SK-N-SH (cell line): ENCODE data around the gene SPSB1. TPM values are rescaled to one million over a fixed set of nuclear protein-coding genes. Genes with fewer than 3 reads are reported as not detected.

Experiments
- CTCF ChIA-PET: fragments of 300-600, 350-600 bp; formaldehyde crosslinking; extraction: SDS; loops from one replicate; lab custom pipeline; 2021; lab: Yijun Ruan, JAX
- POLR2A ChIA-PET: fragments of 350-600 bp; sonication (Branson Sonifier 250); formaldehyde crosslinking; extraction: SDS; loops from one replicate; lab custom pipeline; 2020; ENCODE audit warnings: antibody characterized with exemption, inconsistent platforms; lab: Yijun Ruan, JAX
- DNase-seq: peaks from one replicate; pipeline ENCODE4 v3.0.0; 2012
- H2AFZ ChIP-seq: fragments of 200-600 bp; sonication (generic); 2 replicates; pipeline ENCODE4 v1.8.1; 2016; ENCODE audit warnings: antibody characterized with exemption, mild to moderate bottlenecking, low read depth
- H3F3A ChIP-seq: fragments of 200-600 bp; sonication (generic); replicated peaks from 2 replicates; pipeline ENCODE3; 2016; ENCODE audit warnings: antibody characterized with exemption, mild to moderate bottlenecking; ENCODE audit not compliant: insufficient read depth
- H3K27ac ChIP-seq, 2 experiments: fragments of 200-500 bp in 1 of 2; fragments of 200-600 bp in 1 of 2; sonication (Bioruptor generic) in 1 of 2; sonication (generic), shearing (Covaris generic) in 1 of 2; 2 replicates each; pipeline versions ENCODE4 v1.5.1 to v1.6.1; 2014 to 2016; ENCODE audit warnings: low read depth in 2 of 2, inconsistent platforms in 1 of 2, low read length in 1 of 2, mild to moderate bottlenecking in 1 of 2, mixed read lengths in 1 of 2
- H3K27me3 ChIP-seq: fragments of 200-600 bp; sonication (generic), shearing (Covaris generic); 2 replicates; pipeline ENCODE4 v1.6.1; 2016; ENCODE audit warnings: mixed run types; ENCODE audit not compliant: insufficient read depth
- H3K36me3 ChIP-seq, 2 experiments: fragments of 200-500 bp in 1 of 2; fragments of 200-600 bp in 1 of 2; sonication (Bioruptor generic) in 1 of 2; sonication (generic) in 1 of 2; replicated peaks in 1 of 2; 2 replicates each; pipeline versions ENCODE3 to v1.5.1; 2014 to 2016; ENCODE audit warnings: low read length in 1 of 2, mild to moderate bottlenecking in 1 of 2; ENCODE audit not compliant: insufficient read depth in 2 of 2, control insufficient read depth in 1 of 2
- H3K4me1 ChIP-seq, 2 experiments: fragments of 200-500 bp in 1 of 2; fragments of 200-600 bp in 1 of 2; sonication (Bioruptor generic) in 1 of 2; sonication (generic), shearing (Covaris generic) in 1 of 2; 2 replicates each; pipeline versions ENCODE4 v1.5.1 to v1.6.1; 2014 to 2016; ENCODE audit warnings: low read depth in 1 of 2, low read length in 1 of 2, mixed run types in 1 of 2; ENCODE audit not compliant: insufficient read depth in 2 of 2, control insufficient read depth in 1 of 2
- H3K4me2 ChIP-seq: fragments of 200-600 bp; sonication (generic), shearing (Covaris generic); 2 replicates; pipeline ENCODE4 v1.6.1; 2017; ENCODE audit warnings: mixed run types
- H3K4me3 ChIP-seq, 2 experiments: fragments of 200-500 bp in 1 of 2; fragments of 200-600 bp in 1 of 2; sonication (Bioruptor generic) in 1 of 2; sonication (generic), shearing (Covaris generic) in 1 of 2; 2 replicates each; pipeline versions ENCODE4 v1.5.1 to v1.8.1; 2014 to 2016; ENCODE audit warnings: low read depth in 2 of 2, inconsistent platforms in 1 of 2, low read length in 1 of 2, mild to moderate bottlenecking in 1 of 2, mixed read lengths in 1 of 2, moderate library complexity in 1 of 2
- H3K79me2 ChIP-seq: fragments of 200-600 bp; sonication (generic); 2 replicates; pipeline ENCODE4 v1.8.1; 2017; ENCODE audit warnings: mild to moderate bottlenecking; ENCODE audit not compliant: insufficient read depth
- H3K9ac ChIP-seq: fragments of 200-600 bp; sonication (generic); 2 replicates; pipeline ENCODE4 v1.6.1; 2017; ENCODE audit warnings: mixed run types
- H3K9me2 ChIP-seq: fragments of 200-600 bp; sonication (generic); 2 replicates; pipeline ENCODE4 v1.6.1; 2017; ENCODE audit warnings: mixed run types
- H3K9me3 ChIP-seq: fragments of 200-600 bp; sonication (generic); 2 replicates; pipeline ENCODE4 v1.6.1; 2017; ENCODE audit warnings: mixed run types, mild to moderate bottlenecking, moderate library complexity
- H4K20me1 ChIP-seq: fragments of 200-600 bp; sonication (generic); 2 replicates; pipeline ENCODE4 v1.6.1; 2017; ENCODE audit warnings: mild to moderate bottlenecking, mixed run types; ENCODE audit not compliant: insufficient read depth
- CHD2 ChIP-seq: fragments of 150-350 bp; IDR thresholded peaks from 2 replicates; pipeline ENCODE4 v1.6.1; 2018; ENCODE audit warnings: low read length; ENCODE audit not compliant: partially characterized antibody
- ELF1 ChIP-seq: IDR thresholded peaks from 2 replicates; pipeline ENCODE4 v1.4.0; 2012
- EP300 ChIP-seq, 2 experiments: IDR thresholded peaks; 2 replicates each; pipeline versions ENCODE4 v1.4.0 to v1.6.1; 2012; ENCODE audit warnings: borderline replicate concordance in 1 of 2, low read depth in 1 of 2, low read length in 1 of 2
- EZH2phosphoT487 ChIP-seq: fragments of 200-600 bp; sonication (generic); IDR thresholded peaks from 2 replicates; pipeline ENCODE4 v1.6.1; 2017; ENCODE audit warnings: low read depth, mixed run types, mild to moderate bottlenecking, antibody characterized with exemption, moderate library complexity, borderline replicate concordance
- FOSL2 ChIP-seq: IDR thresholded peaks from 2 replicates; pipeline ENCODE4 v1.4.0; 2012; ENCODE audit warnings: low read depth, mild to moderate bottlenecking, moderate library complexity, borderline replicate concordance
- FOXM1 ChIP-seq: IDR thresholded peaks from 2 replicates; pipeline ENCODE4 v1.4.0; 2012; ENCODE audit warnings: low read depth, mild to moderate bottlenecking
- GABPA ChIP-seq: IDR thresholded peaks from 2 replicates; pipeline ENCODE4 v1.4.0; 2012; ENCODE audit warnings: low read depth, mild to moderate bottlenecking
- MAX ChIP-seq: IDR thresholded peaks from 2 replicates; pipeline ENCODE4 v1.4.0; 2012; ENCODE audit warnings: low read depth
- MEF2A ChIP-seq: IDR thresholded peaks from 2 replicates; pipeline ENCODE4 v1.4.0; 2012; ENCODE audit warnings: low read depth, borderline replicate concordance
- MXI1 ChIP-seq: IDR thresholded peaks from 2 replicates; pipeline ENCODE4 v1.6.1; 2012; ENCODE audit warnings: mild to moderate bottlenecking, low read depth, low read length, improper control_type of control experiment
- NRF1 ChIP-seq: IDR thresholded peaks from 2 replicates; pipeline ENCODE4 v1.6.1; 2012; ENCODE audit warnings: low read depth, mild to moderate bottlenecking, low read length
- REST ChIP-seq: IDR thresholded peaks from 2 replicates; pipeline ENCODE4 v1.6.1; 2012; ENCODE audit warnings: mild to moderate bottlenecking, low read depth, low read length, moderate library complexity
- RXRA ChIP-seq: IDR thresholded peaks from 2 replicates; pipeline ENCODE4 v1.4.0; 2012; ENCODE audit warnings: low read depth, mild to moderate bottlenecking, borderline replicate concordance
- SIN3A ChIP-seq: IDR thresholded peaks from 2 replicates; pipeline ENCODE4 v1.6.1; 2012; ENCODE audit warnings: low read depth, mild to moderate bottlenecking, low read length, moderate library complexity, borderline replicate concordance
- TAF1 ChIP-seq: IDR thresholded peaks from 2 replicates; pipeline ENCODE4 v1.6.1; 2012; ENCODE audit warnings: low read depth, mild to moderate bottlenecking, low read length, moderate library complexity, borderline replicate concordance
- TCF12 ChIP-seq: IDR thresholded peaks from 2 replicates; pipeline ENCODE4 v1.4.0; 2012
- TEAD4 ChIP-seq: IDR thresholded peaks from 2 replicates; pipeline ENCODE4 v1.4.0; 2012; ENCODE audit warnings: mild to moderate bottlenecking, borderline replicate concordance; ENCODE audit not compliant: insufficient read depth
- USF2 ChIP-seq: fragments of 150-350 bp; IDR thresholded peaks from 2 replicates; pipeline ENCODE4 v1.6.1; 2017; ENCODE audit warnings: antibody characterized with exemption, low read length, low read depth, borderline replicate concordance
- ZBTB33 ChIP-seq: IDR thresholded peaks from 2 replicates; pipeline ENCODE4 v1.4.0; 2012; ENCODE audit warnings: low read depth, borderline replicate concordance
- WGBS: methylation state at CpG from one replicate; pipeline ENCODE4 v1.1.6; 2017; ENCODE audit warnings: low lambda C conversion rate; 5-methylcytosine and 5-hydroxymethylcytosine counted together
- polyA plus RNA-seq, 3 experiments: library from polyadenylated mRNA; depleted of rRNA; stranded (reverse); fragments of >200 nt; gene quantifications; 2 replicates each; pipeline ENCODE4 v1.2.3, GENCODE V29; 2012

SPSB1 gene
- polyA plus RNA-seq, 1 of the 3 experiments (the other 2 are of a cell fraction) = 9.2 TPM

GRCh38 chr1:9319789-9320519 lies 27.3 kb downstream of the SPSB1 start:
- no peak overlapping the region for H2AFZ ChIP-seq
- no peak overlapping the region for H3K4me2 ChIP-seq
- H3K36me3 ChIP-seq = no peaks in the 10 kb centered on the region
- no peaks in the 10 kb centered on the region for H3K9me2 ChIP-seq
- ChIA-PET CTCF (interaction anchor here (0.9 kb wide), 1 partner anchor 9 kb away, joined by 3 read pairs; no protein-coding TSS in a partner anchor), POLR2A (no interaction called here)
- WGBS = 83% methylated on average over 9 of the region's 21 CpGs
- no peak overlapping the region for H3K4me3 ChIP-seq
- H3K9ac ChIP-seq = no peak overlapping the region
- peaks cover 30% of the 10 kb centered on the region for H4K20me1 ChIP-seq
- no peaks in the 10 kb centered on the region for H3K9me3 ChIP-seq
- peaks cover 0 to 14% of the 10 kb centered on the region in 2 experiments; a peak in 1 of 4 replicates for H3K4me1 ChIP-seq
- DNase-seq = no peak
- no peak for TF ChIP-seq MEF2A
- no peak for TF ChIP-seq EZH2phosphoT487
- TF ChIP-seq ELF1 = no peak
- no peak for TF ChIP-seq USF2
- no peak for TF ChIP-seq EP300 (IDR thresholded peaks at IDR 0.05; ENCODE audit: borderline replicate concordance in 1 of 2, low read depth in 1 of 2, low read length in 1 of 2)
- TF ChIP-seq RXRA = no peak
- no peak for TF ChIP-seq TCF12
- TF ChIP-seq TAF1 = no peak
- no peak for TF ChIP-seq ZBTB33
- no peak for TF ChIP-seq NRF1
- TF ChIP-seq FOXM1 = no peak
- no peak for TF ChIP-seq REST
- no peak for TF ChIP-seq MAX
- TF ChIP-seq TEAD4 = no peak
- no peak for TF ChIP-seq SIN3A
- no peak for TF ChIP-seq GABPA
- no peak for TF ChIP-seq MXI1
- no peak for TF ChIP-seq FOSL2
- no peak for TF ChIP-seq CHD2
- peaks cover 11% of the 10 kb centered on the region; the same call in 1 of the 2 replicates for H3K79me2 ChIP-seq
- H3K27ac ChIP-seq = no peak overlapping the region
- H3F3A ChIP-seq = no peaks in the 10 kb centered on the region
- no peaks in the 10 kb centered on the region for H3K27me3 ChIP-seq
